NCI-H2171 treated with DMSO at 0.1 percent for 48 hours (cell line): ENCODE results near the gene PCSK4.
"Not testable (repeated sequence)": the region's sequence is repeated elsewhere in the genome, so short reads cannot be mapped to it uniquely, and the experiment has no call there.

Source experiments
- DNase-seq: peaks from one replicate; lab custom pipeline; 2025; lab: John Stamatoyannopoulos, UW

Gene PCSK4

GRCh38 chr19:1490311-1491113, at the start of gene PCSK4:
TSS of gene PCSK4 (minus strand) at chr19:1490350. CDS start at chr19:1490346, 4 bp downstream.
- peak; percentile 99 for DNase-seq

GRCh38 chr19:1539749-1540148, 49.6 kb upstream of the PCSK4 start:
- DNase-seq = not testable (repeated sequence)

DNA sequence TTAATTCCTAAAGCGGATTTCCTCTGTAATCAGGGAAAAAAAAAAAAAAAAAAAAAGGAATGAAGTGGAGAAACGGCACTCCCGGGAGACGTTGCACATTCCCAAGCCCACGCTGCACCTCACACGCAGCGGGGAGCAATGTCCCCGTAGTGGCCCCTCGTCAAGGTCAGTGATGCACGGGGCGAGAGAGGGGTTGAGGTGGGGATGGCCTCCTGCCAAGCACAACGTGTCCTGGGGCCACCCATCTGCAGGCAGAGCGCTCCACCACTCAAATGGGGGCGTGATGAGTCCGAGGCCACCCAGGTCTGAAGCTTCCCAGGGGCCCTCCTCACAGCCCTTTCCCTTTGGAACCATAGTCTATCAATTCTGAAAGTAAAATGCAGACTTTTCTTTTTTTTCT, 48.8 kb upstream of the PCSK4 start:
- DNase-seq = no peak

- DNase-seq = not testable (repeated sequence)
Observed at GRCh38 chr19:1535699-1536098, 45.5 kb upstream of the PCSK4 start.

- DNase-seq = no peak
Observed at GRCh38 chr19:1534972-1535371, 44.8 kb upstream of the PCSK4 start.

- no peak for DNase-seq
Observed at GRCh38 chr19:1533510-1534150, 43.5 kb upstream of the PCSK4 start.

GRCh38 chr19:1532003-1532402, 41.9 kb upstream of the PCSK4 start:
- DNase-seq = no peak

DNA sequence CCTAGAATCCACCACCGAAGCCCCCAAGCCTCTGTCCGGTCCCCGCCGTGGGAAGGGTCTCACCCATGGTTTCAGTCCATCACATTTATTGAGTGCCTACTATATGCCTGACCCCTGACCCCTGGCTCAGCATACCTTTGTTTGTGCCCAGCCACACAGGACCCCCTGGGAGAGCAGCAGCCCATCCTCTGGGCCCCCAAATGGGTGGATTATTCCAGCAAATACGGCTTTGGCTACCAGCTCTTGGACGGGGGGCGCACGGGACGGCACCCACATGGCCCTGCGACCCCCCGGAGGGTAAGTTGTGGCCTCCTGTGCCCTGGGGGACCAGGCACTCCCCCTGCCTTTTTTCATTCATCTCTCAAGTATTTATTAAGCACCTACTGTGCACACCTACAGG, 41.4 kb upstream of the PCSK4 start:
- no peak for DNase-seq

- not testable (repeated sequence) for DNase-seq
Observed at GRCh38 chr19:1530856-1531255, 40.7 kb upstream of the PCSK4 start.

- DNase-seq = no peak
Observed at GRCh38 chr19:1529430-1529816, 39.3 kb upstream of the PCSK4 start.

DNA sequence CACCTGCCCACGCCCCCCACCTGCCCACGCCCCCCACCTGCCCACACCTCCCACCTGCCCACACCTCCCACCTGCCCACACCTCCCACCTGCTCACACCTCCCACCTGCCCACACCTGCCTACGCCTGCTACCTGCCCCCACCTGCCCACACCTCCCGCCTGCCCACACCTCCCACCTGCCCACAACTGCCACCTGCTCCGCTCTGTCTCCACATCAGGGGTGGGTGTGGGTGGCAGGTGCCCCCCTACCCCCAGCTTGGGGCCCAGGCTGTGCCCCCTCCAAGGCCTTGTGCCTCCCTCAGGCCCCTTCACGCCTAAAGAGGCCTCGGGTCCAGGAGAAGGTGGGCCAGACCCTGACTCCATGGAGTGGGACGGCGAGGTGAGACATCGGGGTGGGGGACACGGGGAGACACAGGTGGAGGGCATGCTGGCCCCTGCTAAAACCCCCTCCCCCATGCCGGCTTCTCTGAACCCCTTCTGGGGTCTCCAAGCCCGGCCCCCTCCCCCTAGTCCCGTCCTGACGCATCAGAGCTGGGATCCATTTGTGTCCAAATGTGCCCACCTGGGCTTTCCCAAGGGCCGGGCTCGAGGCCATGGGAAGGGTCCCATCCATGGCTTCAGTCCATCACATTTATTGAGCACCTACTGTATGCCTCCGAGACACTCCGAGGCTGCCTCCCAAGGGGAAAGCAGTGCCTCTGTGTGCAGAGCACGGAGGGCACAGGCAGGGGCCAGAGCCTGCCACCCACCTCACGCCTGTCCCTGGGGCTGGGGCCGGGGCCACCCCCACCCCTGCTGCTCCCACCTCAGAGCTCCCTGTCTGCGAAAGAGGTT, 38.7 kb upstream of the PCSK4 start:
- DNase-seq = no peak

DNA sequence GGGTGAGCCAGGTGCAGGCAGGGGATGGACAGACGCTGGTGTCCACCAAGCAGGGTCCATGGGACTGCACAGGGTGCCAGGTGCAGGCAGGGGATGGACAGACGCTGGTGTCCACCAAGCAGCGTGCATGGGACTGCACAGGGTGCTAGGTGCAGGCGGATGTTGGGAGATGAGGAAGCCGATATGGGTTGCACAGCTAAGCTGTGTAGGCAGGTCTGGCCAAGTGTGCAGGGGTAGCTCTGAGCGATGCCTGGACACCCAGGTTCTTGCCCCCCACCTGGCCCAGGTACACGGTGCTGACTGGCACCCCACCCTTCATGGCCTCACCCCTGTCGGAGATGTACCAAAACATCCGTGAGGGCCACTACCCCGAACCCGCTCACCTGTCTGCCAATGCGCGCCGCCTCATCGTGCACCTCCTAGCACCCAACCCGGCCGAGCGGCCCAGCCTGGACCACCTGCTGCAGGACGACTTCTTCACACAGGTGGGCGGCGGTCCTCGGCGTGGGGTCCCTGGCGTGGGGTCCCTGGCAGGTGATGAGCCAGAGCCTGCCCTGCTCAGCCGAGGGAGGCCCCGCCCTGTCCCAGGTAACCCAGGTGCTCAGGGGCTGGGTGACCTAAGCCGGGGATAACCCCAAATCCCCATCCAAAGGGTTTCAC, 37.6 kb upstream of the PCSK4 start:
- no peak for DNase-seq

- DNase-seq = no peak
Observed at GRCh38 chr19:1526979-1527649, 37.0 kb upstream of the PCSK4 start.

DNA sequence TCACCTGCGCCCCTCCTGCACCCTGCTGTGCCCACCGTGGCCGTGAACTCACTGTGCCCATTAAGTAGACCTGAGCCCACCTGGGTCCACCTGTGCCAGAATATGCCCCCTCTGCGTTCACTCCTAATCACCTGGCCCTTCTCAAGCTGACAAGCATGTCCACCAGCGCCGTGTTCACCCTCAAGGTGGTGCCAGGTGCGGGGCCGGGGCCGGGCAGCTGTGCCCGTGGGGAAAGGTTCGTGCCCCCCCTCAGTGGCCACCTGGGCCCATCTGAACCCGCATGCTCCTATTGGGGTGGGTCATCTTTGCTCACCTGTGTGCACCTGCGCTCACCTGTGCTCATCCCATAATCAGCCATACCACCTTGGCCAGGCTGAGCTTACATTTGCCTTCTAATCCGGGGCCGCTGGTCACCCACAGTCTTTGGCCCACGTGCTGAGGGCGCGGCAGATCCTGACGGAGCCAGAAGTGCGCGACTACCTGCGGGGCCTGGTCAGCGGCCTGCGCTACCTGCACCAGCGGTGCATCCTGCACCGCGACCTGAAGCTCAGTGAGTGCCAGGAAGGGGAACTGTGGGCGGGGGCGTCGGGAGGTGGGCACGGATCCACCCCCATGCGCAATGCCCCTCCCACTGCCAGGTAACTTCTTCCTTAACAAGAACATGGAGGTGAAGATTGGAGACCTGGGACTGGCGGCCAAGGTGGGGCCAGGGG, 36.1 kb upstream of the PCSK4 start:
- no peak for DNase-seq

DNA sequence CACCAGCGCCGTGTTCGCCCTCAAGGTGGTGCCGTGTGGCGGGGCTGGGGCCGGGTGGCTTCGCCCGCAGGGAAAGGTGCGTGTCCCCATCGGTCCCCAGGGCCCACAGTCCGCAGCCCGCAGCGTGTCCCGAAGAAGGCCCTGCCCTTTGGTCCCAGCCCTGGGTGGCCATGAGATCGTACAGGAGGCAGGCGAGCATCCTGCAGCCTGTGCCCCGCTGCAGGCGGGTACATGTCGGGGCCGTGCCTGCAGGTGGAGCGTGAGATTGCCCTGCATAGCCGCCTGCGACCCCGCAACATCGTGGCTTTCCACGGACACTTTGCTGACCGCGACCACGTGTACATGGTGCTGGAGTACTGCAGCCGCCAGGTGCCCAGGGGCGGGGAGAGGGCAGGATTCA, 35.2 kb upstream of the PCSK4 start:
- no peak for DNase-seq

GRCh38 chr19:1524972-1525325, 34.8 kb upstream of the PCSK4 start:
- DNase-seq = no peak

GRCh38 chr19:1524287-1524971, 34.3 kb upstream of the PCSK4 start:
- DNase-seq = no peak

- no peak for DNase-seq
Observed at GRCh38 chr19:1523412-1524286, 33.5 kb upstream of the PCSK4 start, which contains the start of gene PLK5. TSS of gene PLK5 (plus strand) at chr19:1524077. CDS start at chr19:1526997, 2,920 bp downstream.

GRCh38 chr19:1522838-1523237, 32.7 kb upstream of the PCSK4 start:
- no peak for DNase-seq
